Esophagus (tissue), 2 donors: Measurements from ENCODE around the gene OR51B5. TPM values are rescaled to one million over a fixed set of nuclear protein-coding genes. Genes with fewer than 3 reads are reported as not detected.
"Not testable (repeated sequence)": the region's sequence is repeated elsewhere in the genome, so short reads cannot be mapped to it uniquely, and the experiment has no call there.

Experiments
- H3K27ac ChIP-seq, 2 donors: one replicate each; pipeline ENCODE4 v1.5.1; 2013; ENCODE audit warnings: low read depth in 2 of 2, mild to moderate bottlenecking in 2 of 2, inconsistent platforms in 1 of 2, low read length in 1 of 2, moderate library complexity in 1 of 2
- H3K27me3 ChIP-seq, 2 donors: one replicate each; pipeline ENCODE4 v1.6.1; 2013; ENCODE audit warnings: low read length in 2 of 2, control low read depth in 1 of 2, mild to moderate bottlenecking in 1 of 2; ENCODE audit not compliant: insufficient read depth in 2 of 2, control insufficient read depth in 1 of 2
- H3K36me3 ChIP-seq, 2 donors: one replicate each; pipeline ENCODE4 v1.6.1; 2013; ENCODE audit warnings: low read length in 1 of 2; ENCODE audit not compliant: control insufficient read depth in 2 of 2, insufficient read depth in 2 of 2
- H3K4me1 ChIP-seq, 2 donors: one replicate each; pipeline ENCODE4 v1.6.1; 2013; ENCODE audit warnings: low read length in 1 of 2; ENCODE audit not compliant: control insufficient read depth in 2 of 2, insufficient read depth in 2 of 2
- H3K4me3 ChIP-seq, 2 donors: one replicate each; pipeline ENCODE4 v1.5.1; 2013; ENCODE audit warnings: low read length in 2 of 2, mild to moderate bottlenecking in 2 of 2, low read depth in 1 of 2, moderate library complexity in 1 of 2
- H3K9me3 ChIP-seq, 2 donors: one replicate each; pipeline ENCODE4 v1.6.1; 2013; ENCODE audit warnings: mild to moderate bottlenecking in 2 of 2, low read depth in 1 of 2, low read length in 1 of 2, moderate library complexity in 1 of 2; ENCODE audit not compliant: control insufficient read depth in 2 of 2, insufficient read depth in 1 of 2
- WGBS, 2 donors: extraction: QIAGEN DNeasy Blood & Tissue Kit; methylation state at CpG; one replicate each; pipeline ENCODE4 v1.1.7; 2013; 5-methylcytosine and 5-hydroxymethylcytosine counted together
- polyA plus RNA-seq, 2 donors: library from polyadenylated mRNA; stranded (reverse); fragments of 200-250 nt; gene quantifications; one replicate each; pipeline ENCODE4 v1.2.3, GENCODE V29; 2013
- donor health status: healthy with polysubstance abuse.
- donor health status: Bipolar disorder and iron deficiency.

Gene OR51B5
- polyA plus RNA-seq, 2 donors, result not detected

- H3K4me1 ChIP-seq, result no peaks in the 10 kb centered on the region
- no peaks in the 10 kb centered on the region for H3K9me3 ChIP-seq
- H3K4me3 ChIP-seq, result no peak overlapping the region
- 69 to 70% methylated on average over 5 of the region's 5 CpGs for WGBS, 2 donors
- H3K27ac ChIP-seq, result no peak overlapping the region
- H3K36me3 ChIP-seq, result no peaks in the 10 kb centered on the region
- H3K27me3 ChIP-seq, result no peaks in the 10 kb centered on the region
Measured at GRCh38 chr11:5303626-5304025, 39.7 kb downstream of the OR51B5 start.

GRCh38 chr11:5301846-5302245 lies 41.5 kb downstream of the OR51B5 start, which contains the start of gene OR51B4:
TSS of gene OR51B4 (minus strand) at chr11:5301946. CDS start at chr11:5301946, 0 bp downstream.
- Histone ChIP-seq H3K27ac (no peak within 1 kb of the TSS), H3K27me3 (no peaks in the 10 kb centered on the region), H3K36me3 (no peaks in the 10 kb centered on the region), H3K4me3 (no peak within 1 kb of the TSS), H3K4me1 (no peaks in the 10 kb centered on the region), H3K9me3 (no peaks in the 10 kb centered on the region)
- WGBS, 2 donors, result 86 to 87% methylated on average over 2 of the region's 2 CpGs

GRCh38 chr11:5300251-5300650 lies 43.1 kb downstream of the OR51B5 start:
- 61 to 64% methylated on average over 3 of the region's 3 CpGs for WGBS, 2 donors
- H3K36me3 ChIP-seq, result no peaks in the 10 kb centered on the region
- H3K9me3 ChIP-seq, result no peaks in the 10 kb centered on the region
- no peak overlapping the region for H3K27ac ChIP-seq
- H3K27me3 ChIP-seq, result no peaks in the 10 kb centered on the region
- H3K4me3 ChIP-seq, result no peak overlapping the region
- H3K4me1 ChIP-seq, result no peaks in the 10 kb centered on the region

GRCh38 chr11:5298451-5298850 lies 44.9 kb downstream of the OR51B5 start:
- WGBS, 2 donors, result 28 to 67% methylated on average over 1 of the region's 1 CpG
- H3K27ac ChIP-seq, result no peak overlapping the region
- no peaks in the 10 kb centered on the region for H3K4me1 ChIP-seq
- H3K27me3 ChIP-seq, result no peaks in the 10 kb centered on the region
- H3K36me3 ChIP-seq, result no peaks in the 10 kb centered on the region
- no peak overlapping the region for H3K4me3 ChIP-seq
- no peaks in the 10 kb centered on the region for H3K9me3 ChIP-seq

- H3K9me3 ChIP-seq, result no peaks in the 10 kb centered on the region
- no peaks in the 10 kb centered on the region for H3K4me1 ChIP-seq
- 58 to 67% methylated on average over 4 of the region's 4 CpGs for WGBS, 2 donors
- H3K36me3 ChIP-seq, result no peaks in the 10 kb centered on the region
- no peaks in the 10 kb centered on the region for H3K27me3 ChIP-seq
- H3K4me3 ChIP-seq, result no peak overlapping the region
- no peak overlapping the region for H3K27ac ChIP-seq
Measured at GRCh38 chr11:5297721-5298323, 45.5 kb downstream of the OR51B5 start.

GRCh38 chr11:5294342-5294995 lies 48.9 kb downstream of the OR51B5 start:
- H3K27ac ChIP-seq, H3K9me3 ChIP-seq, H3K4me1 ChIP-seq, H3K4me3 ChIP-seq, H3K36me3 ChIP-seq, H3K27me3 ChIP-seq: not testable (repeated sequence)
- 90 to 93% methylated on average over 35 to 41 of the region's 41 CpGs for WGBS, 2 donors

- 89 to 91% methylated on average over 8 of the region's 8 CpGs for WGBS, 2 donors
- Histone ChIP-seq H3K9me3 (no peaks in the 10 kb centered on the region), H3K27ac (no peak overlapping the region), H3K27me3 (no peaks in the 10 kb centered on the region), H3K4me3 (no peak overlapping the region), H3K36me3 (no peaks in the 10 kb centered on the region), H3K4me1 (no peaks in the 10 kb centered on the region)
Measured at GRCh38 chr11:5293028-5293427, 50.3 kb downstream of the OR51B5 start.

Other genes starting within 250 kb of the OR51B5 start
- not detected for gene OR52A5, start 205.2 kb downstream of the OR51B5 start, polyA plus RNA-seq
- not detected for gene OR52A1, start 188.8 kb downstream of the OR51B5 start, polyA plus RNA-seq
- not detected for gene OR51V1, start 142.8 kb downstream of the OR51B5 start, polyA plus RNA-seq
- gene HBB, start 116.5 kb downstream of the OR51B5 start, polyA plus RNA-seq, result under 1 TPM; 0.41 to 0.53 TPM
- gene HBD, start 109.0 kb downstream of the OR51B5 start, polyA plus RNA-seq, result not detected
- not detected for gene HBG1, start 93.7 kb downstream of the OR51B5 start, polyA plus RNA-seq
- not detected for gene HBG2, start 88.7 kb downstream of the OR51B5 start, polyA plus RNA-seq
- not detected for gene HBE1, start 73.6 kb downstream of the OR51B5 start, polyA plus RNA-seq
- gene OR51B4, start 41.6 kb downstream of the OR51B5 start, polyA plus RNA-seq, result not detected
- gene OR51B2, start 19.2 kb downstream of the OR51B5 start, polyA plus RNA-seq, result not detected
- gene OR51B6, start 8.0 kb upstream of the OR51B5 start, polyA plus RNA-seq, result not detected
- not detected for gene OR51M1, start 40.3 kb upstream of the OR51B5 start, polyA plus RNA-seq
- not detected for gene OR51Q1, start 78.6 kb upstream of the OR51B5 start, polyA plus RNA-seq
- gene OR51I1, start 98.0 kb upstream of the OR51B5 start, polyA plus RNA-seq, result not detected
- not detected for gene OR51I2, start 105.8 kb upstream of the OR51B5 start, polyA plus RNA-seq
- not detected for gene OR52D1, start 145.2 kb upstream of the OR51B5 start, polyA plus RNA-seq
- not detected for gene UBQLN3, start 166.4 kb upstream of the OR51B5 start, polyA plus RNA-seq
- gene UBQLNL, start 173.2 kb upstream of the OR51B5 start, polyA plus RNA-seq, result under 1 TPM; 0.15 to 0.49 TPM
- not detected for gene OR52H1, start 205.0 kb upstream of the OR51B5 start, polyA plus RNA-seq
- not detected for gene OR52B6, start 237.4 kb upstream of the OR51B5 start, polyA plus RNA-seq